ENCODE data around the gene ABR.
A peak's percentile ranks its signal among the peaks of the same experiment; 100 is the strongest.

ABR gene

GRCh38 chr17:1005361-1005946 lies 174.3 kb downstream of the ABR start:
- no peak for TF ChIP-seq CTCF (IDR thresholded peaks at IDR 0.05; ENCODE audit: poor library complexity, severe bottlenecking)
- no peaks in the 10 kb centered on the region for H3K27me3 ChIP-seq (ENCODE audit: insufficient read depth, poor library complexity, severe bottlenecking)
- H3K4me1 ChIP-seq (ENCODE audit: insufficient read depth, poor library complexity, severe bottlenecking): peaks cover 6% of the 10 kb centered on the region
- H3K36me3 ChIP-seq (ENCODE audit: low read depth): peaks cover 47% of the 10 kb centered on the region
- no peak overlapping the region for H3K4me3 ChIP-seq (ENCODE audit: severe bottlenecking)
- no peaks in the 10 kb centered on the region for H3K9me3 ChIP-seq (ENCODE audit: severe bottlenecking)
- ATAC-seq (ENCODE audit: low read depth) (no peak), DNase-seq (ENCODE audit: low spot score) (peak; percentile 53)
- no peak overlapping the region for H3K27ac ChIP-seq (ENCODE audit: poor library complexity, severe bottlenecking)

GRCh38 chr17:1004769-1005295 lies 174.9 kb downstream of the ABR start:
- Histone ChIP-seq H3K36me3 (ENCODE audit: low read depth) (peaks cover 48% of the 10 kb centered on the region), H3K9me3 (ENCODE audit: severe bottlenecking) (no peaks in the 10 kb centered on the region), H3K4me1 (ENCODE audit: insufficient read depth, poor library complexity, severe bottlenecking) (peaks cover 6% of the 10 kb centered on the region), H3K27me3 (ENCODE audit: insufficient read depth, poor library complexity, severe bottlenecking) (no peaks in the 10 kb centered on the region), H3K4me3 (ENCODE audit: severe bottlenecking) (no peak overlapping the region), H3K27ac (ENCODE audit: poor library complexity, severe bottlenecking) (no peak overlapping the region)
- ATAC-seq (ENCODE audit: low read depth) (no peak), DNase-seq (ENCODE audit: low spot score) (no peak)
- no peak for TF ChIP-seq CTCF (IDR thresholded peaks at IDR 0.05; ENCODE audit: poor library complexity, severe bottlenecking)

- peaks cover 6% of the 10 kb centered on the region for H3K4me1 ChIP-seq (ENCODE audit: insufficient read depth, poor library complexity, severe bottlenecking)
- ATAC-seq (ENCODE audit: low read depth) (peak; percentile 31), DNase-seq (ENCODE audit: low spot score) (peak; percentile 57)
- no peak overlapping the region for H3K4me3 ChIP-seq (ENCODE audit: severe bottlenecking)
- H3K9me3 ChIP-seq (ENCODE audit: severe bottlenecking): no peaks in the 10 kb centered on the region
- H3K27me3 ChIP-seq (ENCODE audit: insufficient read depth, poor library complexity, severe bottlenecking): no peaks in the 10 kb centered on the region
- H3K36me3 ChIP-seq (ENCODE audit: low read depth): peaks cover 52% of the 10 kb centered on the region
- no peak overlapping the region for H3K27ac ChIP-seq (ENCODE audit: poor library complexity, severe bottlenecking)
- no peak for TF ChIP-seq CTCF (IDR thresholded peaks at IDR 0.05; ENCODE audit: poor library complexity, severe bottlenecking)
Observed at GRCh38 chr17:1003972-1004768, 175.6 kb downstream of the ABR start.

GRCh38 chr17:1003633-1003971 lies 176.2 kb downstream of the ABR start:
- H3K4me3 ChIP-seq (ENCODE audit: severe bottlenecking): no peak overlapping the region
- TF ChIP-seq CTCF (IDR thresholded peaks at IDR 0.05; ENCODE audit: poor library complexity, severe bottlenecking): no peak
- H3K27ac ChIP-seq (ENCODE audit: poor library complexity, severe bottlenecking): no peak overlapping the region
- H3K36me3 ChIP-seq (ENCODE audit: low read depth): peaks cover 58% of the 10 kb centered on the region
- DNase-seq (ENCODE audit: low spot score) (no peak), ATAC-seq (ENCODE audit: low read depth) (no peak; the same call in 1 of the 3 replicates)
- peaks cover 6% of the 10 kb centered on the region for H3K4me1 ChIP-seq (ENCODE audit: insufficient read depth, poor library complexity, severe bottlenecking)
- no peaks in the 10 kb centered on the region for H3K9me3 ChIP-seq (ENCODE audit: severe bottlenecking)
- H3K27me3 ChIP-seq (ENCODE audit: insufficient read depth, poor library complexity, severe bottlenecking): no peaks in the 10 kb centered on the region
